GM12872 (cell line): Measurements from ENCODE around the gene PSPN.

Experiments used
- TF ChIP-seq, protein P1 (sequence below): IDR thresholded peaks from 3 replicates; pipeline ENCODE4 v1.5.1; 2011; ENCODE audit warnings: low read depth, mild to moderate bottlenecking, low read length, moderate library complexity; ENCODE audit not compliant: insufficient read depth

The PSPN gene

DNA sequence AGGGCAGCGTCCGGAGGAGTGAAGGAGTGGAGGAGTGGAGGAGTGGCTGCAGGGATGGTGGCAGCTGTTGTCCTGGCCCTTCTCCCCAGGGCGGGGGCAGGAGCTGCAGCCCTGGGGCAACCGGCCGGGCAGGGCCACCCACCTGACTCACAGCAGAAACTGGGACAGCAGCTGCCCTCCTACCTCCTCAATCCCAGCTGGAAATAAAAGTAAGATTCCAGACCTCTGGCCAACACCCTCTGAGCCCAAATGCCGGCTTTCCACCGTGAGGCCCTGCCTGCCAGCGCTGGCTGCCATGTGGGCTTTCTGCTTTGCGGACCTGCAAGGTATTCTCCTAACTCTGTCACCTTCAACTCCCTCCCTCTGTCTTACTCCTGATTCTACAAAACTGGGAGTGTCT is 17.7 kb downstream of the PSPN start:
- TF ChIP-seq, protein P1, sequence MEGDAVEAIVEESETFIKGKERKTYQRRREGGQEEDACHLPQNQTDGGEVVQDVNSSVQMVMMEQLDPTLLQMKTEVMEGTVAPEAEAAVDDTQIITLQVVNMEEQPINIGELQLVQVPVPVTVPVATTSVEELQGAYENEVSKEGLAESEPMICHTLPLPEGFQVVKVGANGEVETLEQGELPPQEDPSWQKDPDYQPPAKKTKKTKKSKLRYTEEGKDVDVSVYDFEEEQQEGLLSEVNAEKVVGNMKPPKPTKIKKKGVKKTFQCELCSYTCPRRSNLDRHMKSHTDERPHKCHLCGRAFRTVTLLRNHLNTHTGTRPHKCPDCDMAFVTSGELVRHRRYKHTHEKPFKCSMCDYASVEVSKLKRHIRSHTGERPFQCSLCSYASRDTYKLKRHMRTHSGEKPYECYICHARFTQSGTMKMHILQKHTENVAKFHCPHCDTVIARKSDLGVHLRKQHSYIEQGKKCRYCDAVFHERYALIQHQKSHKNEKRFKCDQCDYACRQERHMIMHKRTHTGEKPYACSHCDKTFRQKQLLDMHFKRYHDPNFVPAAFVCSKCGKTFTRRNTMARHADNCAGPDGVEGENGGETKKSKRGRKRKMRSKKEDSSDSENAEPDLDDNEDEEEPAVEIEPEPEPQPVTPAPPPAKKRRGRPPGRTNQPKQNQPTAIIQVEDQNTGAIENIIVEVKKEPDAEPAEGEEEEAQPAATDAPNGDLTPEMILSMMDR: no peak

DNA sequence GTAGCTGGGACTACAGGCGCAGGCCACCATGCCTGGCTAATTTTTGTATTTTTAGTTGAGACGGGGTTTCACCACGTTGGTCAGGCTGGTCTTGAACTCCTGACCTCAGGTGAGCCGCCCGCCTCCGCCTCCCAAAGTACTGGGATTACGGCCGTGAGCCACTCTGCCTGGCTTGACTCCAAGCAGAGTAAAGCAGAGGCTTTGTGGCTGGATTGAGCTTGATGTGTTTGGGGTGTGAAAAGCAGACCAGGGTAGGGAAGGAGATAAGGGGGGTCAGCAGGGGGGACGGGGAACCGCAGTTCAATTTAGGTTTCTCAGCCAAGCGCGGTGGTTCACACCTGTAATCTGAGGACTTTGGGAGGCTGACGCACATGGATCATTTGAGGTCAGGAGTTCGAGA is 18.6 kb downstream of the PSPN start:
- TF ChIP-seq, protein P1: no peak

DNA sequence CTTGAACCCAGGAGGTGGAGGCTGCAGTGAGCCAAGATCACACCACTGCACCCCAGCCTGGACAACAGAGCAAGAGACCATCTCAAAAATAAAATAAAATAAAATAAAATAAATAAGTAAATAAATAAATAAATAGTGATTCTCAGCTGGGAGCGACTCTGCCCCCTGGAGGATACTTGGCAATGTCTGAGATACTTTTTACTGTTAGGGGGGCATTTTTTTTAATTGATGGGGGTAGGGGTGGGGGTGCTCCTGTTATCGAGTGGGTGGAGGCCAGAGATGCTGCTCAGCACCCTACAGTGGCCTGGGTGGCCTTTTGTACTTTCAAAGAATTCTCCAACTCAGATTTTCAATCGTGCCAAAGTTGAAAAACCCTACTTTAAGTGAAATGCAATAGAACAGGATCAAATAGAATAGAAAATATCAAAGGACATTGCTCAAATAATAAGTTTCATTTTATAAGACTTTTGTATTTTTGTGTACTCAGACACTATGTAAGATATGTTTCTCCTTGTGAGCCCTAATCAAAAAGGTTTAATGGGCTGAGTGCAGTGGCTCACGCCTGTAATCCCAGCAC is 21.5 kb downstream of the PSPN start:
- TF ChIP-seq, protein P1: peak; percentile 25; the same call in 1 of the 3 replicates

DNA sequence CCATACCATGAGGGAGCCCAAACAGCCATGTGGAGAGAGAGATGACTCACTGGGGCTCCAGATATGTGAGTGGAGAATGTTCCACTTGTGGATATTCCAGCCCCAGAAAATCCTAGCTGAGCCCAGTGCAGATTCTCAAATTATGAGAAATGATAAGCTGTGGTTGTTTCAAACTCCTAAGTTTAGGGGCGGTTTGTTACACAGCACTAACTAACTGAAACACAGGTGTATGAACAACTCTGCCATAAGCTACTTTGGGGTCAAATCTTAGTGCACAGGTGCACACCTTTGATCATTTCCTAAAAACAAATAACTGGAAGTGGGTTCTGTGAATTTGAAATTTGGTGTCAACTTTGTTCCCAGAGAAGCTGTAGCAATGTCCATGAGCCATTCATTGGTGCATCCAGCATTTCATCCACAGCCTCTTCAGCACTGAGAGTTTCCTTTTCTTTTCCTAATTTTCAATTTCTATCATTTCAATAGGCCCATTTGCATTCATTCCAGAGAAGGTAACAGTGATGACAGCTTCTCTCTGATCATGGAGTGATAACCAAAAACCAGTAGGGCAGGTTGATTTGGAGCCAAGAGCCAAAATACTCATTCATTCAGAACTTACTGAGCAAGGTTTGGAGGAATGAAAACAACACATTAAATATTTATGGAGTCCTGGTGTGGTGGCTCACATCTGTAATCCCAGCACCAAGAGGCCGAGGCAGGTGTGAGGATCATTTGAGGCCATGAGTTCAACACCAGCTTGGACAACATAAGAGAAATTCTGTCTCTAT is 23.2 kb downstream of the PSPN start:
- TF ChIP-seq, protein P1: no peak

DNA sequence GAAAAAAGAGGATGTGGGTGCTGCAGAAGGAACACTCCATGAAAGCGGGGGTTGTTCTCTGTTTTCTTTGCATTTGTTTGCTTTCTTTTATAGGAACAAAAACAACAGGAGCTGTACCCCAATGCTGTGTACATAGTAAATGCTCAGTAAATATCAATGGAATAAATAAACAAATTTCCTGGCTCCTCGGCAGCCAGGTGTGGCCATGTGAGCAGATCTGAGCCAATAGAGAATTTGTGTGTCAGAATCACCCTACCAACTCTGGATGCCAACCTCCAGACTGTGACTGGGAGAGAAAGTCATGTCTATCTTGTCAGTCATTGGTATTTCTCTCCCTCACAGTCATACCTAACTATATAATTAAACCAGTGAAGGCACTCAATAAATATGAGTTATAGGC is 25.0 kb downstream of the PSPN start:
- TF ChIP-seq, protein P1: no peak

DNA sequence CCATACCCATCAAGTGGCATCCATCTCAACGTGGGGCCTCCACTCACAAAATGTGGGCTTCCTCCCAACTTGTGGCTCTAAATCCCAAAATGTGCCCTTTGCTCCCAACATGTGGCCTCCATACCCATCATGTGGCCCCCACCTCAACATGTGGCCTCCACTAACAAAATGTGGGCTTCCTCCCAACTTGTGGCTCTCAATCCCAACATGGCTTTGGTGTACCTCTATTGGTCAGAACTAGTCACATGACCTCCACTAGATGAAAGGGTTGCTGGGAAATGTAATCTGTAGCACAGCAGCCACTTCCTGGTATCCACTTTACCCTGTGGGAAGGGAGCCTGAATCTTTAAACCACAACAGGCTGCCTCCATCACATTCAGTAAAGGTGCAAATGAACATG is 32.3 kb downstream of the PSPN start:
- TF ChIP-seq, protein P1: no peak

DNA sequence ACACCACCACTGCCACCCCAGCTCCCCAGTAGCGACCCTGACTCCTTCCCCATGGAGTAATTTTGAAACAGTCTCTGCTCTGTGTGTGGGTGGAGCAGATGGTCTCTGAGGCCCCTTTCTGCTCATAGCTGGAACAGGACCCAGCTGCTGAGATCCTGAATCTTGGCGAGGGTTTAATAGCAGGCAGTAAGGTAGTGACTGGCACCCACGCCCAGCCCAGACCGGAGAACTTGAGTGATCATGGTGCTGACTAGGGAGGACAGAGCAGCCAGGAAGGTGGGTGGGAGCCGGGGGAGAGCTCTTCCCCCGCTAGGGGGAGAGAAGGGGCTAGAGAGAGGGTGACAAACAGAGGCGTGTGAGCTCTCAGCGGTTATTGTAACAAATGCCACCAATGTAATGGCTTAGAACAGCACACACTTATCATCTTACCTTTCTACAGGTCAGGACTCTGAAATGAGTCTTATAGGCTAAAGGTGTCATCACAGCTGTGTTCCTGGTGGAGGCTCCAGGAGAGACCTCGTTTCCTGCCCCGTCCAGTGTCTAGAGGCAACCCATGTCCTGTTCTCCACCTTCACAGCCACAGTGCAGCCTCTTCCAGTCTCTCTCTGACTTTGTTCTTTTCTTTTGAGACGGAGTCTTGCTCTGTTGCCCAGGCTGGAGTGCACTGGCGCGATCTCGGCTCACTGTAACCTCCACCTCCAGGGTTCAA is 35.1 kb downstream of the PSPN start:
- TF ChIP-seq, protein P1: 0 out of 3 replicates have a peak, but pooled peaks have one; percentile 28
